ENCODE data around the gene DENND1B.

- no peak for TF ChIP-seq CTCF (IDR thresholded peaks at IDR 0.05; ENCODE audit: borderline replicate concordance, extremely low read depth, low read length, poor library complexity, severe bottlenecking)
- TF ChIP-seq EZH2 (IDR thresholded peaks at IDR 0.05; ENCODE audit: borderline replicate concordance, low read depth, low read length, severe bottlenecking) = no peak
These were observed 214.2 kb downstream of the DENND1B start for GRCh38 chr1:197561041-197561440.
